ENCODE data around the gene MORN5.

Gene MORN5

DNA sequence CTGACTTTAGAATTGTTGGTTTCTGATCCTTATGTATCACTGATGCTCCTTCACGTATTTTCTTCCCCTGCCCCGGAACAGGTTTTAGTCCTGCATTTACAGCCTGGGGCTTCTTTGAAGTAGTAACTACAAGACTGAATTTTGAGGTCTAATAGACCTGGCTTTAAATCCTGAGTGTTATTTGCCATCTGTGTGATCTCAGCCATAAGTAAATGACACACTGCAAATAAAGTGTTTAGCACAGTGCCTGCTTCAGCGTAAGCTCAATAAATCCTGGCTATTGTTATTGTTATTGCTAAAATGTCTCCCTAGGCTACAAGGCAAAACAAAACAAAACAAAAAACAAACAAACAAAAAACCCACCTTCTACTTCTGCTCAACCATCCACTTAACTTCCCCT lies 84.6 kb downstream of the MORN5 start:
- DNase-seq: no peak

- no peak for DNase-seq
These were observed 87.0 kb downstream of the MORN5 start for GRCh38 chr9:122246666-122247065.

- no peak for DNase-seq
These were observed 88.7 kb downstream of the MORN5 start for GRCh38 chr9:122248448-122248865.

Measured in suppressor macrophage treated with lipopolysaccharide for 4 hours (primary cell).